MCF 10A (cell line): Measurements from ENCODE around the gene SYNPO. TPM values are rescaled to one million over a fixed set of nuclear protein-coding genes. Genes with fewer than 3 reads are reported as not detected.

Experiments used
- BruUV-seq: library from RNA; stranded (reverse); fragments of 400-500 nt; replicated peaks from 2 replicates; lab custom pipeline; 2021; lab: Mats Ljungman, UMichigan
- CTCF ChIA-PET: fragments of 300-600 bp; sonication (Branson Sonifier 250); formaldehyde crosslinking; extraction: SDS; loops from one replicate; lab custom pipeline; 2021; ENCODE audit warnings: antibody characterized with exemption, inconsistent platforms; lab: Yijun Ruan, JAX
- POLR2A ChIA-PET: fragments of 300-600, 350-650 bp; sonication (Branson Sonifier 250); formaldehyde crosslinking; extraction: SDS; loops from one replicate; lab custom pipeline; 2020; ENCODE audit warnings: antibody characterized with exemption, inconsistent platforms; lab: Yijun Ruan, JAX
- DNase-seq: peaks from one replicate; pipeline ENCODE4 v3.0.0-alpha.2; 2018; ENCODE audit not compliant: unreplicated experiment
- H3K27ac Mint-ChIP-seq: one replicate; pipeline ENCODE4 v1.8.0; 2022; ENCODE audit warnings: mild to moderate bottlenecking, low read depth, mixed read lengths; ENCODE audit not compliant: unreplicated experiment
- H3K27me3 Mint-ChIP-seq: one replicate; pipeline ENCODE4 v1.8.0; 2022; ENCODE audit warnings: mixed read lengths; ENCODE audit not compliant: insufficient read depth, unreplicated experiment
- H3K36me3 Mint-ChIP-seq: one replicate; pipeline ENCODE4 v1.8.0; 2022; ENCODE audit warnings: mild to moderate bottlenecking, moderate library complexity, mixed read lengths; ENCODE audit not compliant: insufficient read depth, unreplicated experiment
- H3K4me1 Mint-ChIP-seq: one replicate; pipeline ENCODE4 v1.8.0; 2022; ENCODE audit warnings: mixed read lengths; ENCODE audit not compliant: insufficient read depth, unreplicated experiment
- H3K4me3 Mint-ChIP-seq: one replicate; pipeline ENCODE4 v1.8.0; 2022; ENCODE audit warnings: mild to moderate bottlenecking, moderate library complexity, mixed read lengths; ENCODE audit not compliant: unreplicated experiment
- H3K9me3 Mint-ChIP-seq: one replicate; pipeline ENCODE4 v1.8.0; 2022; ENCODE audit warnings: mixed read lengths; ENCODE audit not compliant: unreplicated experiment
- intact Hi-C: fragments of 100-400 bp; cut with micrococcal nuclease; formaldehyde crosslinking; loops from 2 replicates; pipeline ENCODE4 v1.14.1; 2022
- total RNA-seq: library from RNA; stranded (reverse); gene quantifications from 2 replicates; pipeline ENCODE4 v1.2.3, GENCODE V29; 2022
- TF ChIP-seq, protein P1 (sequence below): fragments of 200-600 bp; IDR thresholded peaks from one replicate; pipeline ENCODE4 v1.8.0; 2022; ENCODE audit warnings: antibody characterized with exemption, mild to moderate bottlenecking; ENCODE audit not compliant: unreplicated experiment

The SYNPO gene
- total RNA-seq, 1 experiment from 2014 or later: 6.3 TPM

DNA sequence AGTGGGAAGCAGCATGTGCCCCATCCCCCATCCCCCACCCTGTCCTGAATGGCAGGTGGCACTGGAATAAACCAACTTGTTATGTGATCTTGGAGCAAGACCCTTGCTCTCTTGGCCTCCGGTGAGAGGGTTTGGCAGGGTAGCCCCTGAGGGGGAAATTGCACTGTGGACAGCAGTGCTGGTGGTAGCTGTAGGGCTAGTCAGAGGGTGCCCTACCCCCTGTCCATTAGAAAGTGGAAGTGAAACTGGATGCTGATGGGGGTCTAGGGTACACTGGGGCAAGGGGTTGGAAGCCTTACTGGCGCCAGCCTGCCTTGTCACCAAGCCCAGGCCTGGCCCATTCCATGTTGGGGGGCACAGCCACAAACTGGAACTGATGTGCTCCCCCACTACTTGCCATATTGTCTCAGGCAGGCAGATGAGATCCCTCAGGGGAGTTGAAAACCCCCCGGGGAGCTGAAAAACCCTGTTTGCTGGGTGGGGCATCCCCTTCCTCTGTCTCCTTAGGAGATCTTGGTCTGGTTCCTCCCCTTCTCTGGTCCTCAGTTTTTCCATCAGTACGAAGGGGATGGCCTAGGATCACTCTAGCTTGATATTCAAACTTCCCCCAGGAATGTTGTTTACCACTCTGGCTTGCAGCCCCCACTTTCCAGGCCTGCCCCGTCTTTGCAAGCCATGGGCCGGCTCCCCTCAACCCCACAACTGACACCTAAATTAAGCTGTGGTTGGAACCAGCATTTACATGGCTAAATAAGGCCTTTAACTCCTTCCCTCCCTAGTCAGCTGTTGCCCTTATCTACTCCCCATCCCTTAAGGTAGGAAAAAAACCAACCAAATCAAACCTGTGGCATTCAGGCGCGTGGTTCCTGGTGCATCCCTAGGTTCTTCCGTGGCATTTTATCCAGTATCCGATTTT, 14.4 kb upstream of the SYNPO start:
- no peaks in the 10 kb centered on the region for H3K9me3 Mint-ChIP-seq
- CTCF ChIA-PET: no interaction called here
- POLR2A ChIA-PET: interaction anchor here (0.6 kb wide), 1 partner anchor 545 kb away, joined by 3 read pairs; no protein-coding TSS in a partner anchor

DNA sequence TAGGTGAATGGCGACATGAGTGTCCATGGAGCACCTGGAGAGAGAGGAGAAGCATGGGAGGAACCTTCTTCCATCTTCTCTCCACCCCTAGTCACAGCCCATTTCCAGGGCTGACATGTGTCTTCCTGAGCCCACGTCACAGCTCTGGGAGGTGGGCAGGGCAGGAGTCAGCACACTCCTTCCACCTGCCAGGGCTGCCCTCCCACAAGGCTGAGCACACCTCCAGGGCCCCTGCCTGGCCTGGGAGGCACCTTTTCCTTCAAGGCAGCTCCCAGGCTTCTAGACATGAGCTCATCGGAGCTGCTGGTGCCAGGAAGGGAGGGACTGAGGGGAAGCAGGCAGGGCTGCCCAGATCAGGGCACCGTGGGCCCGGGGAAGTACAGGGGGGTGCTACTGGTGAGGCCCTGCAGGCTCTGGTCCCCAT, 13.6 kb upstream of the SYNPO start:
- Mint-ChIP-seq H3K27me3 (no peaks in the 10 kb centered on the region), H3K36me3 (no peaks in the 10 kb centered on the region), H3K4me1 (peaks cover 15% of the 10 kb centered on the region), H3K9me3 (no peaks in the 10 kb centered on the region), H3K4me3 (no peak overlapping the region), H3K27ac (no peak overlapping the region)
- intact Hi-C loops: no loop called here
- no TSS peak for BruUV-seq
- peak; percentile 62 for DNase-seq
- TF ChIP-seq, protein P1, sequence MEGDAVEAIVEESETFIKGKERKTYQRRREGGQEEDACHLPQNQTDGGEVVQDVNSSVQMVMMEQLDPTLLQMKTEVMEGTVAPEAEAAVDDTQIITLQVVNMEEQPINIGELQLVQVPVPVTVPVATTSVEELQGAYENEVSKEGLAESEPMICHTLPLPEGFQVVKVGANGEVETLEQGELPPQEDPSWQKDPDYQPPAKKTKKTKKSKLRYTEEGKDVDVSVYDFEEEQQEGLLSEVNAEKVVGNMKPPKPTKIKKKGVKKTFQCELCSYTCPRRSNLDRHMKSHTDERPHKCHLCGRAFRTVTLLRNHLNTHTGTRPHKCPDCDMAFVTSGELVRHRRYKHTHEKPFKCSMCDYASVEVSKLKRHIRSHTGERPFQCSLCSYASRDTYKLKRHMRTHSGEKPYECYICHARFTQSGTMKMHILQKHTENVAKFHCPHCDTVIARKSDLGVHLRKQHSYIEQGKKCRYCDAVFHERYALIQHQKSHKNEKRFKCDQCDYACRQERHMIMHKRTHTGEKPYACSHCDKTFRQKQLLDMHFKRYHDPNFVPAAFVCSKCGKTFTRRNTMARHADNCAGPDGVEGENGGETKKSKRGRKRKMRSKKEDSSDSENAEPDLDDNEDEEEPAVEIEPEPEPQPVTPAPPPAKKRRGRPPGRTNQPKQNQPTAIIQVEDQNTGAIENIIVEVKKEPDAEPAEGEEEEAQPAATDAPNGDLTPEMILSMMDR: no peak
- CTCF ChIA-PET: no interaction called here
- POLR2A ChIA-PET: interaction anchor here (0.5 kb wide), 1 partner anchor 252 kb away, joined by 4 read pairs; no protein-coding TSS in a partner anchor

More for the DNA sequence above, 14.4 kb upstream of the SYNPO start:
- TF ChIP-seq, protein P1: no peak
- peaks cover 15% of the 10 kb centered on the region for H3K4me1 Mint-ChIP-seq
- intact Hi-C loops: no loop called here
- H3K27me3 Mint-ChIP-seq: no peaks in the 10 kb centered on the region
- no peaks in the 10 kb centered on the region for H3K36me3 Mint-ChIP-seq
- DNase-seq: no peak
- no TSS peak for BruUV-seq
- no peak overlapping the region for H3K4me3 Mint-ChIP-seq
- no peak overlapping the region for H3K27ac Mint-ChIP-seq

DNA sequence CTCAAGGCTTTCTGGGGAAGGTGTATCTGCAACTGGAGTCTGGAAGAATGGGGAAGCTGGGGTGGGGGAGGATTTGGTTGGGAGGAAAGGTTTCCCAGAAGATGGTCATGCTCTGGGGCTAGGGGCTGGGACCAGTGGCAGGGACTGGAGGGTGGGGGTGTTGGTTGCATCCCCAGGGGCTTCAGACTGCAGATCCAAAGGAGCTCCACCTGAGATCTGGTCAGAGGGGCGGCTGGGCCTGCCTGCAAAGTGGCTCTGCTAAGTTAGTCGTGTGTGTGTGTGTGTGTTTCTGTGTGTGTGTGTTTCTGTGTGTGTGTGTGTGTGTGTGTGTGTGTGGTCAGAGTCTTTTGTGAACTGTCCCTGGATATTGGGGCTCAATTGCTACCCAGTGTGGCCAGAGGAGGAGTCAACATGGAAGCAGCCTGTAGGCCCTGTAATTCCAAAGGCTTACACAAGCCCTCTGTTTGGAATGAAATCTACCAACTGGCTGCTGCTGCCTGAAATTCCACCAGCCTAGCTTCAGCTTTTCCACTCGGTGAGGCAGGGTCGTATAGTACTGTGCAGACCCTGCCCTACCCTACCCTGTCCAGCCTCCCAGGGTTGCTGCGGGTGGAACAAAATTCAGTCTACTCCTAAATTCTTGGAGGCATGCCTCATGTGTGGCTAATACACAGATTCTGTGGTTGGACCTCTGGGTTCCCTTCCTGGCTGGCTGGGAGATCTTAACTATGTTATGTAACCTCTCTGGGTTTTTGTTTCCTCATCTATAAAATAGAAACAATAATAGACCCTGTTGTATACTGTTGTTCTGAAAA, 12.5 kb upstream of the SYNPO start:
- no peak overlapping the region for H3K27ac Mint-ChIP-seq
- no peaks in the 10 kb centered on the region for H3K9me3 Mint-ChIP-seq
- ChIA-PET POLR2A (interaction anchor here (1.4 kb wide), 1 partner anchor 14 kb away, joined by 4 read pairs; no protein-coding TSS in a partner anchor), CTCF (interaction anchor here (0.7 to 1.4 kb wide), 4 partner anchors 10 to 83 kb away, joined by 3 to 4 read pairs (median 4); partner anchors contain the start of gene RBM22)
- no peak overlapping the region for H3K4me3 Mint-ChIP-seq
- intact Hi-C loops: no loop called here
- no peaks in the 10 kb centered on the region for H3K27me3 Mint-ChIP-seq
- peaks cover 20% of the 10 kb centered on the region for H3K4me1 Mint-ChIP-seq
- no TSS peak for BruUV-seq
- no peaks in the 10 kb centered on the region for H3K36me3 Mint-ChIP-seq
- TF ChIP-seq, protein P1: no peak
- DNase-seq: no peak
